ENCODE measurements around the gene ENTPD3. TPM values are rescaled to one million over a fixed set of nuclear protein-coding genes. Genes with fewer than 3 reads are reported as not detected.
"Not testable (repeated sequence)": the region's sequence is repeated elsewhere in the genome, so short reads cannot be mapped to it uniquely, and the experiment has no call there.

ENTPD3 gene
- total RNA-seq, 4 donors from 2014 or later: 0.12 to 1.1 (median 0.56) TPM

DNA sequence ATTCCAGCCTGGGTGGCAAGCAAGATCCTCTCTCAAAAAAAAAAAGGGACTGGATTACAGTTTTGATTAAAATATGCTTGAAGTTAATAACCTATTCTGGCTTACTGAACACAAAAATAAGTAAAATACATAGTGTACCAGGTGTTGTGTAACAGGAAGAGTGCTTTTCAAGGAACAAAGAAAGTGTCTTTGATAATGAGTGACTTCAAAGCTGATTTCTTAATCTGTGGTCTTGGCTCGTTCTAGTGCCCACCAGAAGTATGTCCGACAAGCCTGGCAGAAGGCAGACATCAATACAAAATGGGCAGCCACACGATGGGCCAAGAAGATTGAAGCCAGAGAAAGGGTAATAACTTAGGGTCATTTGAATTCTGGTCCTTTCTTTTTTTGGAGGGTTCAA, 74.2 kb downstream of the ENTPD3 start:
- DNase-seq (no peak), ATAC-seq (no peak)
- H3K27me3 ChIP-seq: no peaks in the 10 kb centered on the region
- H3K27ac ChIP-seq: no peak overlapping the region
- no peak overlapping the region for H3K4me3 ChIP-seq
- H3K4me1 ChIP-seq: peaks cover 15 to 20% of the 10 kb centered on the region in 2 donors
- in situ Hi-C loops (cut with MboI; ENCODE audit: low sequenced_read_pairs in 4 of 4) (loop anchor here in 2 of 4 donors (10.0 to 25.0 kb wide), 3 partner anchors 64 to 1274 kb away; partner anchors contain the start of genes SLC25A38 (in 1 of the 2), XIRP1 (in 1 of the 2) and ZNF621 (in 1 of the 2)), intact Hi-C loops (cut with DNase I; ENCODE audit: low total_unique reads) (no loop called here)
- H3K9me3 ChIP-seq: no peaks in the 10 kb centered on the region
- TF ChIP-seq POLR2A (IDR thresholded peaks at IDR 0.05) (no peak), CTCF (IDR thresholded peaks at IDR 0.05 in 4 of 5, conservative IDR thresholded peaks at IDR 0.05 in 1 of 5) (no peak)
- H3K36me3 ChIP-seq: peaks cover 0 to 77% of the 10 kb centered on the region in 2 donors

- H3K9me3 ChIP-seq; intact Hi-C loops (cut with DNase I; ENCODE audit: low total_unique reads); H3K4me3 ChIP-seq; H3K27ac ChIP-seq; H3K27me3 ChIP-seq; DNase-seq; ATAC-seq: not testable (repeated sequence)
- in situ Hi-C loops (cut with MboI; ENCODE audit: low sequenced_read_pairs in 4 of 4): loop anchor here in 2 of 4 donors (10.0 to 25.0 kb wide), 3 partner anchors 62 to 1276 kb away; partner anchors contain the start of genes SLC25A38 (in 1 of the 2), XIRP1 (in 1 of the 2) and ZNF621 (in 1 of the 2)
- Histone ChIP-seq H3K4me1 (peaks cover 11 to 13% of the 10 kb centered on the region in 2 donors), H3K36me3 (peaks cover 0 to 77% of the 10 kb centered on the region in 2 donors)
Measured at GRCh38 chr3:40462838-40463237, 75.9 kb downstream of the ENTPD3 start.

DNA sequence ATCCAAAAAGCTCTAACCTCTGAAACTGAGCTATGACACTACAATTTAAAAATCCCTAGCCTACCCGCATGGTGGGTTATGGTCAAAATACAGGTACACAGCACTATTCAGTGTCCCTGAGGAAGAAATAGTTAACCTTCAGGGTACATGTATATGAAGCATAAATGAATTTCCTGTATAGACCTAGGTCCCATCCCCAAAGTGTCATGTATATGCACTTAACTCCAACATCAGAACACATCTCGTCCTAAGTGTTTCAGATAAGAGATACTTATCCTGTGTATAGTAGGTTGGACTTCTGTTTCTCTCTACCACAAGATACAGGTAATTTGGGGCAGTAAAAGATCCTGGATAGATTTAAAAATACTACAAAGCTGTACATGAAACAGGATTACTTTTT, 76.6 kb downstream of the ENTPD3 start:
- intact Hi-C loops (cut with DNase I; ENCODE audit: low total_unique reads) (no loop called here), in situ Hi-C loops (cut with MboI; ENCODE audit: low sequenced_read_pairs in 4 of 4) (loop anchor here in 2 of 4 donors (10.0 to 25.0 kb wide), 3 partner anchors 61 to 1276 kb away; partner anchors contain the start of genes SLC25A38 (in 1 of the 2), XIRP1 (in 1 of the 2) and ZNF621 (in 1 of the 2))
- no peak for ATAC-seq
- Histone ChIP-seq H3K4me1 (peaks cover 4 to 6% of the 10 kb centered on the region in 2 donors), H3K27ac (no peak overlapping the region), H3K9me3 (no peaks in the 10 kb centered on the region), H3K27me3 (no peaks in the 10 kb centered on the region), H3K36me3 (peaks cover 0 to 69% of the 10 kb centered on the region in 2 donors), H3K4me3 (no peak overlapping the region)
- TF ChIP-seq POLR2A (IDR thresholded peaks at IDR 0.05) (no peak), CTCF (IDR thresholded peaks at IDR 0.05 in 4 of 5, conservative IDR thresholded peaks at IDR 0.05 in 1 of 5) (no peak)
- DNase-seq: no peak

- DNase-seq (no peak), ATAC-seq (no peak)
- Histone ChIP-seq H3K4me3 (no peak overlapping the region), H3K9me3 (no peaks in the 10 kb centered on the region), H3K27ac (no peak overlapping the region), H3K4me1 (no peaks in the 10 kb centered on the region), H3K36me3 (peaks cover 0 to 60% of the 10 kb centered on the region in 2 donors), H3K27me3 (no peaks in the 10 kb centered on the region)
- in situ Hi-C loops (cut with MboI; ENCODE audit: low sequenced_read_pairs in 4 of 4): loop anchor here in 2 of 4 donors (10.0 to 25.0 kb wide), 3 partner anchors 60 to 1277 kb away; partner anchors contain the start of genes SLC25A38 (in 1 of the 2), XIRP1 (in 1 of the 2) and ZNF621 (in 1 of the 2)
- intact Hi-C loops (cut with DNase I; ENCODE audit: low total_unique reads): no loop called here
- TF ChIP-seq CTCF (IDR thresholded peaks at IDR 0.05 in 4 of 5, conservative IDR thresholded peaks at IDR 0.05 in 1 of 5): no peak
- no peak for TF ChIP-seq POLR2A (IDR thresholded peaks at IDR 0.05)
Measured at GRCh38 chr3:40464339-40465110, 77.5 kb downstream of the ENTPD3 start.

DNA sequence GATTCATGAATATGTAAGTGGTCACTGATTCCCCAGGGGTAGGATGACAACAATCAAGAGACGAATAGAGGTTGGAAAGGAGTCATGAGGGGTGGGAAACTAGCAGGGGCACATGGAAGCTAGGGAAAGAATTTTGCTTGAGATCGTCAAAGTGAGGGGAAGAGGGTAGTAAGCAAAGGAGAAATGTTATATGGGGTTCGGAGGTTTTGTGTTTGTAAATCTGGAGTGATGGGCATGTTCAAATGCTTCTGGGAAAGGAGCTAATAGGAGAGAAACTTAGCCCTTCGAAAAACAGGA, 78.1 kb downstream of the ENTPD3 start:
- in situ Hi-C loops (cut with MboI; ENCODE audit: low sequenced_read_pairs in 4 of 4): loop anchor here in 2 of 4 donors (10.0 to 25.0 kb wide), 3 partner anchors 60 to 1278 kb away; partner anchors contain the start of genes SLC25A38 (in 1 of the 2), XIRP1 (in 1 of the 2) and ZNF621 (in 1 of the 2)
- no peak overlapping the region for H3K27ac ChIP-seq
- H3K4me3 ChIP-seq: no peak overlapping the region
- H3K9me3 ChIP-seq: no peaks in the 10 kb centered on the region
- H3K36me3 ChIP-seq: peaks cover 0 to 54% of the 10 kb centered on the region in 2 donors
- H3K4me1 ChIP-seq: no peaks in the 10 kb centered on the region
- TF ChIP-seq POLR2A (IDR thresholded peaks at IDR 0.05): no peak
- TF ChIP-seq CTCF (IDR thresholded peaks at IDR 0.05 in 4 of 5, conservative IDR thresholded peaks at IDR 0.05 in 1 of 5): no peak
- intact Hi-C loops (cut with DNase I; ENCODE audit: low total_unique reads): no loop called here
- ATAC-seq: no peak
- DNase-seq: no peak
- no peaks in the 10 kb centered on the region for H3K27me3 ChIP-seq

Data from gastrocnemius medialis (tissue), 4 donors.